Duodenal mucosa (tissue), 2 donors: ENCODE results near the gene LRRFIP2.
"Not testable (repeated sequence)": the region's sequence is repeated elsewhere in the genome, so short reads cannot be mapped to it uniquely, and the experiment has no call there.

Experiments used
- H3K27ac ChIP-seq: one replicate; pipeline ENCODE4 v1.7.0; 2013; ENCODE audit warnings: low read depth, low read length
- H3K27me3 ChIP-seq, 2 donors: one replicate each; pipeline ENCODE4 v1.7.0; 2013; ENCODE audit warnings: low read length in 2 of 2, control low read depth in 1 of 2; ENCODE audit not compliant: insufficient read depth in 2 of 2, control insufficient read depth in 1 of 2
- H3K36me3 ChIP-seq, 2 donors: one replicate each; pipeline ENCODE4 v1.7.0; 2013; ENCODE audit warnings: low read length in 2 of 2, control low read depth in 1 of 2; ENCODE audit not compliant: insufficient read depth in 2 of 2, control insufficient read depth in 1 of 2
- H3K4me1 ChIP-seq, 2 donors: one replicate each; pipeline ENCODE4 v1.7.0; 2013; ENCODE audit warnings: low read length in 2 of 2, control low read depth in 1 of 2; ENCODE audit not compliant: insufficient read depth in 2 of 2, control insufficient read depth in 1 of 2
- H3K4me3 ChIP-seq, 2 donors: one replicate each; pipeline ENCODE4 v1.7.0; 2013; ENCODE audit warnings: low read length in 2 of 2, low read depth in 1 of 2
- H3K9ac ChIP-seq, 2 donors: one replicate each; pipeline ENCODE4 v1.7.0; 2013; ENCODE audit warnings: low read length in 2 of 2, low read depth in 1 of 2
- H3K9me3 ChIP-seq, 2 donors: one replicate each; pipeline ENCODE4 v1.7.0; 2013; ENCODE audit warnings: low read length in 2 of 2, control low read depth in 1 of 2; ENCODE audit not compliant: control insufficient read depth in 1 of 2

Gene LRRFIP2

GRCh38 chr3:37147666-37148065 is 26.7 kb downstream of the LRRFIP2 start:
- Histone ChIP-seq H3K27ac (no peak overlapping the region), H3K27me3 (no peaks in the 10 kb centered on the region), H3K9ac (no peak overlapping the region), H3K4me3 (no peak overlapping the region), H3K36me3 (peaks cover 21 to 38% of the 10 kb centered on the region in 2 donors), H3K9me3 (no peaks in the 10 kb centered on the region), H3K4me1 (peaks cover 3 to 9% of the 10 kb centered on the region in 2 donors)

GRCh38 chr3:37146927-37147326 is 27.5 kb downstream of the LRRFIP2 start:
- not testable (repeated sequence) for H3K4me3 ChIP-seq, H3K27me3 ChIP-seq, H3K4me1 ChIP-seq, H3K9me3 ChIP-seq, H3K9ac ChIP-seq, H3K27ac ChIP-seq
- peaks cover 23 to 41% of the 10 kb centered on the region in 2 donors for H3K36me3 ChIP-seq

- Histone ChIP-seq H3K27me3 (no peaks in the 10 kb centered on the region), H3K27ac (no peak overlapping the region), H3K4me3 (no peak overlapping the region), H3K9me3 (no peaks in the 10 kb centered on the region), H3K9ac (no peak overlapping the region), H3K36me3 (peaks cover 23 to 42% of the 10 kb centered on the region in 2 donors), H3K4me1 (peaks cover 3 to 9% of the 10 kb centered on the region in 2 donors)
Observed at GRCh38 chr3:37145611-37146010, 28.8 kb downstream of the LRRFIP2 start.

GRCh38 chr3:37144806-37145205 is 29.6 kb downstream of the LRRFIP2 start:
- peaks cover 9 to 13% of the 10 kb centered on the region in 2 donors for H3K4me1 ChIP-seq
- peaks cover 23 to 42% of the 10 kb centered on the region in 2 donors for H3K36me3 ChIP-seq
- H3K9me3 ChIP-seq, result no peaks in the 10 kb centered on the region
- H3K4me3 ChIP-seq, result no peak overlapping the region
- H3K27me3 ChIP-seq, result no peaks in the 10 kb centered on the region
- peak overlapping the region in 1 of 2 donors; percentile 3 for H3K9ac ChIP-seq
- H3K27ac ChIP-seq, result no peak overlapping the region

- H3K4me1 ChIP-seq, result peaks cover 11 to 19% of the 10 kb centered on the region in 2 donors
Observed at GRCh38 chr3:37143821-37144220, 30.6 kb downstream of the LRRFIP2 start.

GRCh38 chr3:37141676-37142075 is 32.7 kb downstream of the LRRFIP2 start:
- Histone ChIP-seq H3K27ac (no peak overlapping the region), H3K4me1 (peaks cover 19 to 34% of the 10 kb centered on the region in 2 donors), H3K4me3 (no peak overlapping the region), H3K36me3 (peaks cover 8 to 29% of the 10 kb centered on the region in 2 donors), H3K27me3 (no peaks in the 10 kb centered on the region), H3K9ac (no peak overlapping the region), H3K9me3 (no peaks in the 10 kb centered on the region)

More at GRCh38 chr3:37143821-37144220, 30.6 kb downstream of the LRRFIP2 start:
- Histone ChIP-seq H3K27me3 (no peaks in the 10 kb centered on the region), H3K9me3 (no peaks in the 10 kb centered on the region), H3K4me3 (no peak overlapping the region), H3K9ac (no peak overlapping the region), H3K27ac (no peak overlapping the region), H3K36me3 (peaks cover 21 to 42% of the 10 kb centered on the region in 2 donors)

GRCh38 chr3:37140899-37141541 is 33.4 kb downstream of the LRRFIP2 start:
- peaks cover 19 to 34% of the 10 kb centered on the region in 2 donors for H3K4me1 ChIP-seq
- no peak overlapping the region for H3K27ac ChIP-seq
- no peak overlapping the region for H3K4me3 ChIP-seq
- H3K9ac ChIP-seq, result no peak overlapping the region
- no peaks in the 10 kb centered on the region for H3K27me3 ChIP-seq
- no peaks in the 10 kb centered on the region for H3K9me3 ChIP-seq
- peaks cover 8 to 23% of the 10 kb centered on the region in 2 donors for H3K36me3 ChIP-seq

GRCh38 chr3:37139567-37140052 is 34.8 kb downstream of the LRRFIP2 start:
- H3K27ac ChIP-seq, result peak overlapping the region; percentile 26

GRCh38 chr3:37138816-37139215 is 35.6 kb downstream of the LRRFIP2 start:
- H3K9me3 ChIP-seq, result no peaks in the 10 kb centered on the region
- no peak overlapping the region for H3K27ac ChIP-seq

More at GRCh38 chr3:37139567-37140052, 34.8 kb downstream of the LRRFIP2 start:
- Histone ChIP-seq H3K9ac (no peak overlapping the region), H3K36me3 (peaks cover 8 to 23% of the 10 kb centered on the region in 2 donors), H3K4me1 (peaks cover 16 to 29% of the 10 kb centered on the region in 2 donors), H3K9me3 (no peaks in the 10 kb centered on the region), H3K27me3 (no peaks in the 10 kb centered on the region), H3K4me3 (peak overlapping the region in 1 of 2 donors; percentile 30)

GRCh38 chr3:37137516-37137915 is 36.9 kb downstream of the LRRFIP2 start:
- Histone ChIP-seq H3K27ac (no peak overlapping the region), H3K27me3 (no peaks in the 10 kb centered on the region), H3K9me3 (no peaks in the 10 kb centered on the region), H3K4me1 (peaks cover 18 to 34% of the 10 kb centered on the region in 2 donors), H3K36me3 (peaks cover under 1 to 10% of the 10 kb centered on the region in 2 donors), H3K9ac (no peak overlapping the region), H3K4me3 (no peak overlapping the region)

More at GRCh38 chr3:37138816-37139215, 35.6 kb downstream of the LRRFIP2 start:
- no peak overlapping the region for H3K4me3 ChIP-seq
- H3K27me3 ChIP-seq, result no peaks in the 10 kb centered on the region
- H3K4me1 ChIP-seq, result peaks cover 16 to 25% of the 10 kb centered on the region in 2 donors
- peaks cover 5 to 21% of the 10 kb centered on the region in 2 donors for H3K36me3 ChIP-seq
- no peak overlapping the region for H3K9ac ChIP-seq
